BLaER1 (cell line): ENCODE results near the gene BUD31.

Experiments used
- H3K27ac ChIP-seq: shearing (Covaris generic); formaldehyde crosslinking; 2 replicates; pipeline ENCODE4 v1.8.1; 2022
- H3K27me3 ChIP-seq: shearing (Covaris generic); formaldehyde crosslinking; 2 replicates; pipeline ENCODE4 v1.8.1; 2022
- H3K36me3 ChIP-seq: shearing (Covaris generic); formaldehyde crosslinking; 2 replicates; pipeline ENCODE4 v1.8.1; 2022
- H3K4me1 ChIP-seq: shearing (Covaris generic); formaldehyde crosslinking; 2 replicates; pipeline ENCODE4 v1.8.1; 2022
- H3K4me2 ChIP-seq: shearing (Covaris generic); formaldehyde crosslinking; 2 replicates; pipeline ENCODE4 v1.8.1; 2022
- H3K4me3 ChIP-seq: shearing (Covaris generic); formaldehyde crosslinking; 2 replicates; pipeline ENCODE4 v1.8.1; 2022
- H3K9ac ChIP-seq: shearing (Covaris generic); formaldehyde crosslinking; 2 replicates; pipeline ENCODE4 v1.8.1; 2022
- H3K9me3 ChIP-seq: shearing (Covaris generic); formaldehyde crosslinking; 2 replicates; pipeline ENCODE4 v1.8.1; 2022
- H4K20me1 ChIP-seq: shearing (Covaris generic); formaldehyde crosslinking; 2 replicates; pipeline ENCODE4 v1.8.1; 2022
- Cebpa-rat ChIP-seq: shearing (Covaris generic); IDR thresholded peaks from 2 replicates; pipeline ENCODE4 v1.8.1; 2022

Gene BUD31

DNA sequence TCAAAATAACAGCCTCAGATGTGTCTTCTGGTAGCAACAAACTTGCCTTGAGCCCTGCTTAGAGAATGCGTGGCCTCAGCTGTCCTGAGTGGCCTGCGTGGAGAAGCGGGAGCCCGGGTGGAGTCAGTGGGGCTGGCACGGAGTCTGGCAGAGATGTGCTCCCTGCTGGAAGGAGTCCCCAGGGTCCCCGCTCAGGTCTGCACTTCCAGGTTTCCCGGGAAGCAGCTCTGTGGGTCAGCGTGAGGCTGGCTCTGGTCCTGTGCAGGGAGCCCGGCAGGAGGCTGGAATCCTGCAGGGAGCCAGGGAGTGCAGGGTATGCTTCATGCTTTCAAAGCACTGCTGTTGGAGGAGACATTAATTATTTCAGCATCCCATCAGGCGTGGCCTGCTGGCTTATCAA, 40.1 kb downstream of the BUD31 start:
- Histone ChIP-seq H3K9me3 (no peaks in the 10 kb centered on the region), H3K36me3 (peaks cover 100% of the 10 kb centered on the region), H3K4me1 (no peaks in the 10 kb centered on the region)

DNA sequence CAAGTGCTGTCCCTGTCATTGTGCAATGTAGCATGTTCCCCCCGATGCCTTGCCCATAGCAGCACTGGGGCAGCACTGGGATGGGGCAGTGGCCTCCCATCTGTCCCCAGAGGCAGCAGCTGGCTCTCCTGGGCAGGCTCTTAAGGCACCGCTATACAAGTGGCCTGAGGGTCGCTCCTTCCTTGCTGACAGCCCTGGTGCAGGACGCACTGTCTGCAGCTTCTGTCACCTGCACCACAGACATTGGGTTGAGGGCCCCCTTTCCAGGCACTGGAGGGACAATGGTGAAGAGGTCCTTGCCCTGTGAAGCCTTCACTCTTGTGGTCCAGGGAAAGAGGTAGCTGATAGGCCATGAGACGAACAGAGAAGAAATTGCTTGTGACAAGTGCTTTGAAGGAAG, 40.6 kb downstream of the BUD31 start:
- H3K27me3 ChIP-seq, result no peaks in the 10 kb centered on the region
- no peaks in the 10 kb centered on the region for H3K4me1 ChIP-seq
- H3K4me2 ChIP-seq, result no peak overlapping the region
- H3K36me3 ChIP-seq, result peaks cover 100% of the 10 kb centered on the region
- no peak overlapping the region for H3K9ac ChIP-seq
- H4K20me1 ChIP-seq, result peaks cover 88% of the 10 kb centered on the region
- TF ChIP-seq Cebpa-rat, result no peak
- H3K4me3 ChIP-seq, result no peak overlapping the region
- H3K9me3 ChIP-seq, result no peaks in the 10 kb centered on the region
- no peak overlapping the region for H3K27ac ChIP-seq

More for the DNA sequence above, 40.1 kb downstream of the BUD31 start:
- Histone ChIP-seq H3K4me2 (no peak overlapping the region), H3K9ac (no peak overlapping the region), H3K27ac (no peak overlapping the region), H3K27me3 (no peaks in the 10 kb centered on the region), H3K4me3 (no peak overlapping the region), H4K20me1 (peaks cover 85% of the 10 kb centered on the region)
- TF ChIP-seq Cebpa-rat, result no peak

DNA sequence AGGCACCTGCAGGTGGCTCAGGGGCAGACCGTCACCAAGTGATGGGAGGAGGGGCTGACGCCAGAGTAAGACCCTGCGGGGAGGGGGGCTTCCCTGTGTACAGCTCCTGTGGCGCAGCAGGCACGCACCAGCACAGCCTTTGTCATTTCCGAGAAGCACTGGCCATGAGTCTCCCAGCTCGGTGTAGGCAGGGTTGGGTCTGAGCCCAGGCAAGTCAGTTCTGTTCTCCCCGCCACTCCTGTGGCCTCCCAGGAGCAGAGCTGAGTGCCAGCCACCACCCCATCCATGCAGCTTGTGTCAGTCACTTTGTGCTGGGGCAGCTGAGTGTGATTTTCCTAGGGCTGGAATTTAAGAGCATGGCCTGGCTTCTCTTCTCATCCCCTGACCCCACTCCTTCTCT, 43.2 kb downstream of the BUD31 start:
- Histone ChIP-seq H3K4me2 (no peak overlapping the region), H4K20me1 (peaks cover 94% of the 10 kb centered on the region), H3K9me3 (no peaks in the 10 kb centered on the region), H3K27me3 (no peaks in the 10 kb centered on the region), H3K4me1 (no peaks in the 10 kb centered on the region), H3K9ac (no peak overlapping the region), H3K4me3 (no peak overlapping the region), H3K36me3 (peaks cover 100% of the 10 kb centered on the region), H3K27ac (no peak overlapping the region)
- TF ChIP-seq Cebpa-rat, result no peak

- Histone ChIP-seq H3K4me3 (no peak overlapping the region), H4K20me1 (peaks cover 100% of the 10 kb centered on the region), H3K27ac (no peak overlapping the region), H3K4me1 (no peaks in the 10 kb centered on the region), H3K36me3 (peaks cover 100% of the 10 kb centered on the region), H3K9ac (no peak overlapping the region), H3K9me3 (no peaks in the 10 kb centered on the region), H3K27me3 (no peaks in the 10 kb centered on the region), H3K4me2 (no peak overlapping the region)
- TF ChIP-seq Cebpa-rat, result no peak
Observed at GRCh38 chr7:99452541-99452940, 43.8 kb downstream of the BUD31 start.

GRCh38 chr7:99453105-99453504, 44.3 kb downstream of the BUD31 start:
- H3K4me2 ChIP-seq, result no peak overlapping the region
- H3K36me3 ChIP-seq, result peaks cover 100% of the 10 kb centered on the region
- no peaks in the 10 kb centered on the region for H3K9me3 ChIP-seq
- H3K9ac ChIP-seq, result no peak overlapping the region
- H3K27ac ChIP-seq, result no peak overlapping the region
- H3K4me1 ChIP-seq, result no peaks in the 10 kb centered on the region
- peaks cover 100% of the 10 kb centered on the region for H4K20me1 ChIP-seq
- H3K4me3 ChIP-seq, result no peak overlapping the region
- H3K27me3 ChIP-seq, result no peaks in the 10 kb centered on the region
- TF ChIP-seq Cebpa-rat, result no peak

DNA sequence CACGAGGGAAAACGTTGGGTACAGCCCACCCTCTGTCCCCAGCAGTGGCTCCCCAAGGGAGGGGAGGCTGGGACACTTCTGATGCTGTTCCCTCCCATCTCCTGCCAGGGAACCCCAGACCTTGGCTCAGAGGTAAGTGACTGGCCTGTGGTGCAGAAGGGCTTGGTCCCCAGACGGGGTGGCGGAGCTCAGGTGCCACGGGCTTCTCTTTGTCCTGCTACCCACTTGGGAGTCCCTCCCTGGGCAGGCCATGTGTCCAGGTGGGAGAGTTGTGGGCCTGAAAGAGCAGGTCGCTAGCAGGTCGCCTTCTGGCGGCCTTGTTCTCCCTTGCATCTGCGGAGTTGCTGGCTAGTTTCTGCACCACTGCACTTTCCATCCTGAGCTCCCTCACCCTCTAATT, 47.1 kb downstream of the BUD31 start:
- H3K9ac ChIP-seq, result no peak overlapping the region
- no peaks in the 10 kb centered on the region for H3K9me3 ChIP-seq
- no peaks in the 10 kb centered on the region for H3K27me3 ChIP-seq
- peaks cover 100% of the 10 kb centered on the region for H4K20me1 ChIP-seq
- H3K4me2 ChIP-seq, result no peak overlapping the region
- no peak for TF ChIP-seq Cebpa-rat
- peaks cover 100% of the 10 kb centered on the region for H3K36me3 ChIP-seq
- peaks cover 6% of the 10 kb centered on the region for H3K4me1 ChIP-seq
- H3K27ac ChIP-seq, result no peak overlapping the region
- H3K4me3 ChIP-seq, result no peak overlapping the region

DNA sequence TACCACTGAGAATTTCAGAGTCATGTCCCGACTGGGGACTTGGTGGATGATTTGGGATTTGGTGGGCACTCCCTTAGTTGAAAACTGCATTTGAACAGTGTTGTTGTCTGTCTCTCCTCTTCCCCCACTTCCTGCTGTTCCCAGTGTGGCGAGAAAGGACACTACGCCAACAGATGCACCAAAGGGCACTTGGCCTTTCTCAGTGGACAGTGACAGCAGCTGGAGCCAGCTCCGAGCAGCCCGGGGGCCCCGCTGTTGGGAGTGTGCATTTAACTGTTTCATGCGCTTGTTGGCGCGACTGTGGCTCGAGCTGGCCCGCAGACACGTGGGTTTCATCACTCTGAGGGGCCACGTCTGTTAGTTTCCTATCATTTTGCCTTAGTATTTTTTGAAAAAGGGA, 47.5 kb downstream of the BUD31 start:
- Histone ChIP-seq H3K4me1 (peaks cover 8% of the 10 kb centered on the region), H3K4me2 (no peak overlapping the region), H3K9ac (no peak overlapping the region), H3K27me3 (no peaks in the 10 kb centered on the region), H3K9me3 (no peaks in the 10 kb centered on the region), H3K4me3 (no peak overlapping the region), H3K27ac (no peak overlapping the region), H3K36me3 (peaks cover 100% of the 10 kb centered on the region), H4K20me1 (peaks cover 100% of the 10 kb centered on the region)
- TF ChIP-seq Cebpa-rat, result no peak

- H4K20me1 ChIP-seq, result peaks cover 100% of the 10 kb centered on the region
- no peaks in the 10 kb centered on the region for H3K27me3 ChIP-seq
- H3K9me3 ChIP-seq, result no peaks in the 10 kb centered on the region
- no peak overlapping the region for H3K27ac ChIP-seq
- peaks cover 100% of the 10 kb centered on the region for H3K36me3 ChIP-seq
- peaks cover 13% of the 10 kb centered on the region for H3K4me1 ChIP-seq
- no peak overlapping the region for H3K4me3 ChIP-seq
- no peak overlapping the region for H3K9ac ChIP-seq
- TF ChIP-seq Cebpa-rat, result no peak
- no peak overlapping the region for H3K4me2 ChIP-seq
Observed at GRCh38 chr7:99457050-99457649, 48.4 kb downstream of the BUD31 start.

DNA sequence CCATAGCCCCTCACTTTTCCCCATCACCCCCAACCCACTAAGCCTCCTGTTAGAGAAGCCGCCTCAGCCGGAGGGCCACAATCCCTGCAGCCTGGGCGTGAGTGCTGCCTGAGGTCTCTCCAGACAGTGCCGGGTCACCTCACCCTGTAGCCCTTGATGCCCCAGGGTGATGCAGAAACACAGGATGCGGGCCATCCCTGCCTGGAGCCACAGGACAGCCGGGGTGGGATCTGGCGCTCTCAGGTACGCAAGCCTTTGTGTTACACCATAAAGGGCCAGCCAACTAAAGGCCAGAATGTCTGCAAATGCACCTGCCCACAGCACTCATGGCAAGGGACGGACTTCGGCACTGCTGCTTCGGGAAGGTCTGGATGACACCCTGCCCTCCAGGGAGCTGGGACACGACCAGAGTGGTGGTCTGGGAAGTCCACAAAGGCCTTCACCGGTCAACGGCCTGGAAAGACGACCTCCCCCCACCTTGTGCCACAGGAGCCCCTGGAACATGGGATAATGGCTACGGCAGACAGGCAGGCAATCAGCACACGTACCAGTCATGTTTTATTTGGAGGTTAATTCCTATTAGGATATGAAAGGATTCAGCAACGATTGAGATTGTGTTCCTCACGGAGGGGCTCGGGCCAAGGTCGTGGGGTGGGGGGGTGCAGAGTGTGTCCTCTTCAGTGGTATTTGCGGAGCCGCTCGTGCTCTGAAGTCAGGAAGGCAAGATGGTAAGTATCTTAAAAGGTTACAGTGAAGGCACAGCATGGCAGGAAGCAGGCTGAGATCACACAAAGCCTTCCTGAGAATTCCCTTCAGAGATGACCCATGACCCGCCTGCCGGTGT, 49.1 kb downstream of the BUD31 start:
- H3K4me1 ChIP-seq, result peaks cover 13% of the 10 kb centered on the region
- no peaks in the 10 kb centered on the region for H3K9me3 ChIP-seq
- H3K9ac ChIP-seq, result peak overlapping the region; percentile 45; the same call in 1 of the 2 replicates
- H3K27me3 ChIP-seq, result no peaks in the 10 kb centered on the region
- no peak overlapping the region for H3K4me3 ChIP-seq
- H3K4me2 ChIP-seq, result no peak overlapping the region
- H4K20me1 ChIP-seq, result peaks cover 100% of the 10 kb centered on the region
- TF ChIP-seq Cebpa-rat, result no peak
- H3K27ac ChIP-seq, result no peak overlapping the region
- peaks cover 100% of the 10 kb centered on the region for H3K36me3 ChIP-seq

- H3K27ac ChIP-seq, result no peak overlapping the region
- TF ChIP-seq Cebpa-rat, result no peak
- H3K4me2 ChIP-seq, result no peak overlapping the region
- no peaks in the 10 kb centered on the region for H3K27me3 ChIP-seq
- peaks cover 100% of the 10 kb centered on the region for H3K36me3 ChIP-seq
- H3K9me3 ChIP-seq, result no peaks in the 10 kb centered on the region
- no peak overlapping the region for H3K9ac ChIP-seq
- H4K20me1 ChIP-seq, result peaks cover 99% of the 10 kb centered on the region
- peaks cover 25% of the 10 kb centered on the region for H3K4me1 ChIP-seq
- H3K4me3 ChIP-seq, result no peak overlapping the region
Observed at GRCh38 chr7:99459087-99459486, 50.3 kb downstream of the BUD31 start.
